GM19351 (cell line): Measurements from ENCODE around the gene PPFIA2.
A peak's percentile ranks its signal among the peaks of the same experiment; 100 is the strongest.

Experiments
- ATAC-seq: cut with Tn5 transposase; IDR thresholded peaks from one replicate; pipeline ENCODE4 v1.9.1; 2021; ENCODE audit warnings: mild to moderate bottlenecking, moderate library complexity; ENCODE audit not compliant: unreplicated experiment

PPFIA2 gene

DNA sequence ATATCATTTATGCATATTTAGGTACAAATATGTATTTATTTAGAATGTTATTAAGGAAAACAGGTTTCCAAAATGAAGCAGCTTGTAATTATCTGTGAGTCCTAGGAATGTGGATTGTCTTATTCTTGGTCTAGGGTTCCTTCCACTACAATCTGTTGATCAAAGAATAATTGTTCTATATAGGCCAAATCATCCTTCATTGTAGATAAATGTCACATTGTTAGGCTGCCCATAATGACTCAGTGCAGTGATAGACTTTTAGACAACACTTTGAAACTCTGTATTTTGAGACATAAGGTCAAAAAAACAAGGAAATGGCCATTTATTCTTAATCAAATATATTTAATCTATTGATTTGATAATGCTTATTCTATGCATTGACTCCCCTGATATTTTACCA is 398.2 kb downstream of the PPFIA2 start:
- no peak for ATAC-seq

GRCh38 chr12:81359736-81360135 is 399.4 kb downstream of the PPFIA2 start:
- ATAC-seq, result no peak

DNA sequence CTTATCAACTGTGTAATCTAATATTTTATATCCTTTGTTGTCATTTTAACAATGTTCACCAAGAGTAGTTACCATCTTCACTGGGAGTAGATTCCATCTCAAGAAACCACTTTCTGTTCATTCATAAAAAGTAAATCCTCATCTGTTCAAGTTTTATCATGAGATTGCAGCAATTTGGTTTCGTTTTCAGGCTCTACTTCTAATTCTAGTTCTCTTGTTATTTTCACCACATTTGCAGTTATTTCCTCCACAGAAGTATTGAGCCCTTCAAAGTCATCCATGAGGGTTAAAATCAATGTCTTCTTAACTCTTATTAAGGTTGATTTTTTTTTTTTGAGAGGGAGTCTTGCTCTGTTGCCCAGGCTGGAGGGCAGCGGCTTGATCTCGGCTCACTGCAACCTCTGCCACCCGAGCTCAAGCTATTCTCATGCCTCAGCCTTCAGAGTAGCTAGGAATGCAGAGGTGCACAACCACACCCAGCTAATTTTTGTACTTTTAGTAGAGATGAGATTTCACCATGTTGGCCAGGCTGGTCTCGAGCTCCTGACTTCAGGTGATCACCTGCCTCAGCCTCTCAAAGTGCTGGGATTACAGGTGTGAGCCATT is 404.7 kb downstream of the PPFIA2 start:
- no peak for ATAC-seq

DNA sequence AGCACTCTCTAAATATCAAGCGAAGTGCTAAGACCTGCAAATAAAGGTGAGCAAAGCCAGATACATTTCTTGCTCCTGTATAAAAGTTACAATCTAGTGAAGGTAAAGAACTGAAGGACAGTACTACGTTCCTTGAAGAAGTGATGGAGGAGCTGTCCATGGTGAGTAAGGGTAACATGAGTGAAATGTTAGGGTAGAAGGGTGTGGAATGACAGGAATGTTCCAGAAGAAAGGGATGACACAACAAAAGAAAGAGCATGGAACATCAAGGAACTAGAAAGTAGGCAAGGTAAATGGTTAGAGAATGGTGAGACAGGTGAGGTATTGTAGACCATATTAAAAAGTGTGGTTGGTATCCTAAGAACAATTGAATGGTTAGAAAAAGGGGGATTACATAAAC is 408.8 kb downstream of the PPFIA2 start:
- no peak for ATAC-seq

- ATAC-seq, result no peak
Observed at GRCh38 chr12:81347404-81347803, 411.7 kb downstream of the PPFIA2 start.

DNA sequence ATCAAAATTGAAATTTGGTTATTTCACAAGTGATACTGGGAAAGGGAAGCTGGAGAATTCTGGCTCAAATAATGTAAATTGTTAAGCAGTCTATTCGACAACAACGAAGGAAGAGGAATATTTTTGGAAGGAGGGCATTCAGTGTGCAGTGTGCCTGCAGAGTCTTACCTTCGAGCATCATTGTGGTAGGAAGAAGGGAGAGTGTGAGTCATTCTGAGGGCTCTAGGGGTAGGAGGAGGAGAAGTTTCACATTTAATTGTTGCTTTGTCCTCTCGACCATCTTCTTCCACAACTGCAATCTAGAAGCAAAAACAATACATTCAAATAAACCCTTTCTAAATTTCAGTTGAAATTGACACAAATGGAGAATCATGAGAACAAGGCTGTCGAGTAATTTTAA is 418.2 kb downstream of the PPFIA2 start:
- no peak for ATAC-seq

GRCh38 chr12:81339071-81339470 is 420.1 kb downstream of the PPFIA2 start:
- ATAC-seq, result no peak

- ATAC-seq, result no peak
Observed at GRCh38 chr12:81337886-81338285, 421.3 kb downstream of the PPFIA2 start.

- no peak for ATAC-seq
Observed at GRCh38 chr12:81333812-81334211, 425.3 kb downstream of the PPFIA2 start.

DNA sequence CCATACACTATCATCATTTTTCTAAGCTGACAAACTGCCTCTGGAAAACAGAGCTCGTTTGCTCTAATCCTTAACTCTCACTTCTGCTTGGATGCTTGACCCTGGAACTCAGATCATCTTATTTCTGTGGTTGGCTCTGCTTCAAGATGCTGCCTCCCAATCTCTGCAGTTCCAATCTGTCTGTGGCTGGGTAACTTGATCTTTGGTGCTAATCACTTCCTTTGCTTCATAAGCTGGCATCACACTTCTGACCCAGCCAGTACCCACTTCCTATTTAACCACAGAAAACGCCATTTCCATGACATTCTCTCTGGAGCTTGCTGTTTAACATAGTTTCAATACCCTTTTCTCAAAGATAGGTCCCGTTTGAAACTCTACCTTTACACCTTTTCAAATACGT is 427.1 kb downstream of the PPFIA2 start:
- no peak for ATAC-seq

- no peak for ATAC-seq
Observed at GRCh38 chr12:81330480-81330879, 428.7 kb downstream of the PPFIA2 start.

GRCh38 chr12:81329085-81329484 is 430.1 kb downstream of the PPFIA2 start:
- ATAC-seq, result peak; percentile 86

DNA sequence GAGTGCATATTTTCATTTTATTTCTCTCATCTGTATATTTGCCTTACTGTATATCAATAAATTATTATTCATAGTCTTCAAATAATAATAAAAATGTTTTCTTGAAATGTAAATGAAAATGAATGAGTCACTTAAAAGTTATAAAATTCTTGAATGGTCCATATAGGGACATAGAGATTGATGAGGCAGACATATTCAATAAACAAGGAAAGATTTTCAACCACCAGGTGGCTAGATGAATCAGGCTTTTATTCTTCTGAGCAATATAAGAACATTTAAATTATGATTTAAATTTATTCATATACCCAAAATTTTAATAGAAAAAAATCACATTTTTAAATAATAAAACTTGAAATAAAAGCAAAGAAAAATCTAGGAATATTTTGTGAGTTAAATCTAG is 431.7 kb downstream of the PPFIA2 start:
- no peak for ATAC-seq

DNA sequence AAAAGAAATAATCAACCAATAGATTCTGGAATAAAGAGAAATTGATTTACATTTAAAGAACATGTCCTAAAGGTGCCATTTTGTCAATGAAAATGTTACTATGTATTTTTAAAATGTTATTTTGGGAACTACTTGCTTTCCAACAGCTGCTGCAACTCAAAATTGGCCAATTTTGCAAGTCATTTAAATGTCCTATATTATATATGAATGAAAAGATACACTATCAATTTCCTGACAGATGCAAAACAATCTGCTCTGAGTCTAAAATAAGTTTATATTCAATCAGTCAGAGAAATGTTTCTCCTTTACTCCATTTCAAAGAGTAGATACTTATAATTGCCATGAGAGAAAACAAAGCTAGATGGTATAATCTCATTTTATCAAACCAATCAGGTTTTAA is 434.1 kb downstream of the PPFIA2 start:
- ATAC-seq, result no peak

- no peak for ATAC-seq
Observed at GRCh38 chr12:81314903-81315531, 444.1 kb downstream of the PPFIA2 start.

DNA sequence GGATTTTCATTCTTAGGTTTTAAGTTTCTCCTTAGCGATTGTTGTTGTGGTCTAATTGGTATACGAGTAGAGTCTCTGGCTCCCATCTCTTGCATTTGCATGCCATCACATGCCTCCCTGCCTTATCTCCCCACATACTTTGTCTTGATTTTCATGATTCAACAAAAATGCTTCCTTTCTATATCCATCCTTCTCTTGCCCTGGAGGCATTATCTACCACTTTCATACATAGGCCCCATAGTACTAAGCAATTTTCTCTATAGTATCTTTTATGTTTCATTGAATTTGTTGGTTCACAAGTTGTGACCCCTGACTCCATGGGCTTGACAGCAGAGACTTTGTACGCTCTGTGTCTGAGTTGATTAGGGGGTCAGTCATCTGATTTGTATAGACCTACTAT is 455.2 kb downstream of the PPFIA2 start:
- ATAC-seq, result no peak

- no peak for ATAC-seq
Observed at GRCh38 chr12:81300454-81300853, 458.7 kb downstream of the PPFIA2 start.

DNA sequence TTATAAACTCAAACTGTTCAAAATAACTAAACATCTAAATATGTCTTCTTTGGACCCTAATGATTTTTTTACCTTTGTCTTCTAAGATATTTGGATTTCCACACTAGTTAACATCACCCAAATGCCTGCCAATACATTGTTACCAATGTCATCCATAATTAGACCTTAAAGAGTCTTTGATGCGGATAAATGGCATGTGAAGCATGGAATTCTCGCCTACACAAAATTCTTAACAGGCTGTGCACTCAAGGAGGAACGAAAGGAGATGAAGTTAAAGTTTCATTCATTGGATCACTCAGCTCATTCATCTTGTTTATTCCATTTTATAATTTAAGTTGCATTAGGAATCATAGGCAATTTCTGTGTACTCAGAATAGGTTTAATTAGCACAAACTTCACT is 461.5 kb downstream of the PPFIA2 start:
- no peak for ATAC-seq

- ATAC-seq, result no peak
Observed at GRCh38 chr12:81296556-81297305, 462.4 kb downstream of the PPFIA2 start.

DNA sequence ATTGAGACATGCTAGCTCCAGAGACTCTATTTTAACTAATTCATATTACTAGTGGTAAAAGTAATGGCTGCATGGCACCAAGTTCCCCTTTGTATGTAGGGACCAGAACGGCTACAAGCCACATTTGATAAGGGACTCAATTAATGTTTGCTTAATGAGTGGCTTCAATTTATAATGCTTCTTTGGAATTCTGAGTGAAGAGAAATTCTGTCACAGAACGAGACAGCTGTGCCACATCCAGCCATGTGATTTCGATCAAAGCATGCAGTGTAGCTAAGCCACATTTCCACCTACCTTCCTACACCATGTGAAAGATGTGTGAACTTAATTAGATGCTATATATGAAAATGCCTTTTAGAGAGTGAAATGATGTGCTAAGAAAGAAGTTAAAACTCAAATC is 463.9 kb downstream of the PPFIA2 start:
- no peak for ATAC-seq

DNA sequence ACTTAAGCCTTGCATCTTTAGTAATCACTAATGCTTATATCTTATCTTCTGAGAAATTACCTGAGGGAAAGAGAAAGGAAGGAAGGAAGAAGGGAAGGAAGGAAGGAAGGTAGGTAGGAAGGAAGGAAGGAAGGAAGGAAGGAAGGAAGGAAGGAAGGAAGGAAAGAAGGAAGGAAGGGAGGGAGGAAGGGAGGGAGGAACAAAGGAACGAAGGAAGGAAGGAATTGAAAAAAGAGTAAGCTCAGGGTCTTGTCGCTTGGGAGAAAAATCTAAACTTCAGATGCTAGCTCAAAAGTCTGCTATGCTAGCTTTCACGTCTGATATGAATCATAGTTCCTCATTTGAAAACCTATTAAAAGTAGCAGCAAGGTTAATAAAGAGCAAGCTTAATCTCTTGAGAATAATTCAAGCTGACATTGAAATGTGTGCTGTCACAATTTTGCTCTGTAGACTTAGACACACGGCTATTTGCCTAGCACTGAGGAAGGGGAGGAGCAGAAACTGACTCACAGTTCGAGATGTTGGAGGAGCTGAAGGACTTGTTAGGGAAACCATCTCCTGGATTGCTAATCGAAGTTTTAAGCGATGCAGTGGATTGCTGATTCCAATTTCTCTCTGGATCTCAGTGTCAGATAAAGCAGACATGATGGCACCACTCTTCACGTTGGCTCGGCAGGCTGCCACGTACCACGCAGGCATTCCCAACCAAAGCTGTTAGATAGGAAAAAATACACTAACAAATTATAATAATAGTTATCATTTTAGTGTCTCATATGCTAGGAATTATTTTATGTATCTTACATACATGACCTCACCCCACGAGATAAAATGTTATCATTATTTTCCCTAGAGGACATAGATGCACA is 464.6 kb downstream of the PPFIA2 start:
- ATAC-seq, result peak; percentile 42
